Thoracic aorta (tissue), 2 donors: ENCODE data around the gene LGALS7. TPM values are rescaled to one million over a fixed set of nuclear protein-coding genes. Genes with fewer than 3 reads are reported as not detected.
"Not testable (repeated sequence)": the region's sequence is repeated elsewhere in the genome, so short reads cannot be mapped to it uniquely, and the experiment has no call there.

ENCODE experiments used
- ATAC-seq: fragments of 150-250 bp; one replicate; pipeline ENCODE4 v1.8.0; 2017; ENCODE audit warnings: low read depth; ENCODE audit not compliant: insufficient number of reproducible peaks, low FRiP score
- DNase-seq: peaks from one replicate; pipeline ENCODE4 v3.0.0-alpha.2; 2020; ENCODE audit warnings: low spot score
- H3K27ac ChIP-seq, 2 donors: fragments of 200-600 bp; sonication (generic); 1 replicate in 1 of 2; 2 replicates in 1 of 2; pipeline ENCODE4 v1.5.1; 2016; ENCODE audit warnings: mild to moderate bottlenecking in 2 of 2, moderate library complexity in 2 of 2
- H3K27me3 ChIP-seq: fragments of 200-600 bp; sonication (generic); replicated peaks from 2 replicates; pipeline ENCODE4 v1.6.0; 2016; ENCODE audit warnings: mild to moderate bottlenecking; ENCODE audit not compliant: insufficient read depth
- H3K36me3 ChIP-seq: fragments of 200-600 bp; sonication (generic); one replicate; pipeline ENCODE4 v1.5.1; 2016
- H3K4me1 ChIP-seq, 2 donors: fragments of 200-600 bp; sonication (generic); 1 replicate in 1 of 2; 2 replicates in 1 of 2; pipeline versions ENCODE4 v1.5.1 to v1.6.0; 2016; ENCODE audit warnings: low read depth in 2 of 2, mild to moderate bottlenecking in 1 of 2; ENCODE audit not compliant: control insufficient read depth in 1 of 2
- H3K4me3 ChIP-seq: fragments of 200-600 bp; sonication (generic); 2 replicates; pipeline ENCODE4 v1.5.1; 2016; ENCODE audit warnings: mild to moderate bottlenecking
- H3K9me3 ChIP-seq: fragments of 200-600 bp; sonication (generic); 2 replicates; pipeline ENCODE4 v1.5.1; 2016
- total RNA-seq, 2 donors: library from RNA; depleted of rRNA; stranded (reverse); fragments of >200 nt; gene quantifications; one replicate each; pipeline versions ENCODE4 v1.1.0 to v1.2.3, GENCODE V29; 2016
- TF ChIP-seq, protein P1 (sequence below): fragments of 200-600 bp; sonication (generic); IDR thresholded peaks from one replicate; pipeline ENCODE4 v1.5.1; 2019; ENCODE audit warnings: antibody characterized with exemption

The LGALS7 gene
- total RNA-seq, 2 donors from 2014 or later, result not detected

DNA sequence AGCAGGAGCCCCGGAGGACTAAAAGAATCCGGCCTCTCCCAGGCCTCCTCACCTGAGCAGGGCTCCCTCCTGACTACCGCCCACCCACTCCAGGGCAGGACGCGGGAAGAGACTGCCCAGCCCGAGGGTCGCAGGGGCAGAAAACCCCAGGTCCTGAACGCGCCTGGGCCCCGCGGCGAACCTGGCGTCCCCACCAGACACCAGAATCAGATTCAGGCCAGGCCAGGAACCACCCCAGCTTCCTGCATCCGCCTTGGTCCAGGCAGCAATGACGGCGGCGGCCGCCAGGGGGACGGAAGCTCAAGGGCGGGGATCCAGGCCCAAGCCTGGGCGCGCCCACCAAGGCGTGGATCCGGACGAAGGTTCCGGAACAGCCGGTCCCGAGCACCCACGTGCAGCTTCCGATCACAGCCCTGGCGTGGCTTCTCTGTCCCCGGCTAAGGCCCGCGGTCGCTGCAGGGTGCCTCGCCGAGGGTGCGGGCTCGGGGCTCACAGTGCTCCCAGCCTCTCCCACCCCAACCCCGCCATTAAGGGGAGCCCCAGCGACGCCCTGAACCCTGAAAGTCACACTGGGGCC is 3.6 kb downstream of the LGALS7 start:
- ATAC-seq, result peak; percentile 80
- DNase-seq, result peak; percentile 65
- Histone ChIP-seq H3K4me3 (peak overlapping the region; percentile 57), H3K9me3 (no peaks in the 10 kb centered on the region), H3K4me1 (no peaks in the 10 kb centered on the region), H3K27me3 (no peaks in the 10 kb centered on the region), H3K27ac (no peak overlapping the region), H3K36me3 (no peaks in the 10 kb centered on the region)
- TF ChIP-seq, protein P1, sequence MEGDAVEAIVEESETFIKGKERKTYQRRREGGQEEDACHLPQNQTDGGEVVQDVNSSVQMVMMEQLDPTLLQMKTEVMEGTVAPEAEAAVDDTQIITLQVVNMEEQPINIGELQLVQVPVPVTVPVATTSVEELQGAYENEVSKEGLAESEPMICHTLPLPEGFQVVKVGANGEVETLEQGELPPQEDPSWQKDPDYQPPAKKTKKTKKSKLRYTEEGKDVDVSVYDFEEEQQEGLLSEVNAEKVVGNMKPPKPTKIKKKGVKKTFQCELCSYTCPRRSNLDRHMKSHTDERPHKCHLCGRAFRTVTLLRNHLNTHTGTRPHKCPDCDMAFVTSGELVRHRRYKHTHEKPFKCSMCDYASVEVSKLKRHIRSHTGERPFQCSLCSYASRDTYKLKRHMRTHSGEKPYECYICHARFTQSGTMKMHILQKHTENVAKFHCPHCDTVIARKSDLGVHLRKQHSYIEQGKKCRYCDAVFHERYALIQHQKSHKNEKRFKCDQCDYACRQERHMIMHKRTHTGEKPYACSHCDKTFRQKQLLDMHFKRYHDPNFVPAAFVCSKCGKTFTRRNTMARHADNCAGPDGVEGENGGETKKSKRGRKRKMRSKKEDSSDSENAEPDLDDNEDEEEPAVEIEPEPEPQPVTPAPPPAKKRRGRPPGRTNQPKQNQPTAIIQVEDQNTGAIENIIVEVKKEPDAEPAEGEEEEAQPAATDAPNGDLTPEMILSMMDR, result peak; percentile 88

DNA sequence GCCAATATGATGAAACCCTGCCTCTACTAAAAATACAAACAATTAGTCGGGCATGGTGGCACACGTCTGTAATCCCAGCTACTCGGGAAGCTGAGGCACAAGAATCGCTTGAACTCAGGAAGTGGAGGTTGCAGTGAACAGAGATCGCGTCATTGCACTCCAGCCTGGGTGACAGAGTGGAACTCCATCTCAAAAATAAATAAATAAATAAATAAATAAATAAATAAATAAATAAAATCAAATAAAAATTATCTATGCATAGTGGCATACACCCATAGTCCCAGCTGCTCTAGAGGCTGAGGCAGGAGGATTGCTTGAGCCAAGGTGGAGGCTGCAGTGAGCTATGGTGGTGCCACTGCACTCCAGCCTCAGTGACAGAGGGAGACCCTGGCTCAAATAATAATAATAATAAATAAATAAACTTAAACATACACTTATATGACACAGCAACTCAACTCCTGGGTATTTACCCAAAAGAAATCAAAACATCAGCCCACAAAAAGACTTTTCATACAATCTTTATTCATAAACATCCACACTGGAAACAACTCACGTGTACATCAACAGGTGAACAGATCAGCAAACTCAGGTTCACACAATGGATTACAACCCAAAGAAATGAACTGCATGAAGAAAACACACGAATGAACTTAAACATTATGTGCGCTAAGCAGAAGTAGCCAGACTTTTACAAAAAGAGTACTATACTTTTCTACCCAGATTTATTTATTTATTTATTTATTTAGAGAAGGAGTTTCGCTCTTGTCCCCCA is 6.9 kb downstream of the LGALS7 start:
- Histone ChIP-seq H3K4me3 (no peak overlapping the region), H3K27ac (no peak overlapping the region), H3K27me3 (no peaks in the 10 kb centered on the region), H3K4me1 (no peaks in the 10 kb centered on the region), H3K9me3 (no peaks in the 10 kb centered on the region), H3K36me3 (no peaks in the 10 kb centered on the region)
- TF ChIP-seq, protein P1, result no peak
- no peak for DNase-seq
- ATAC-seq, result no peak

DNA sequence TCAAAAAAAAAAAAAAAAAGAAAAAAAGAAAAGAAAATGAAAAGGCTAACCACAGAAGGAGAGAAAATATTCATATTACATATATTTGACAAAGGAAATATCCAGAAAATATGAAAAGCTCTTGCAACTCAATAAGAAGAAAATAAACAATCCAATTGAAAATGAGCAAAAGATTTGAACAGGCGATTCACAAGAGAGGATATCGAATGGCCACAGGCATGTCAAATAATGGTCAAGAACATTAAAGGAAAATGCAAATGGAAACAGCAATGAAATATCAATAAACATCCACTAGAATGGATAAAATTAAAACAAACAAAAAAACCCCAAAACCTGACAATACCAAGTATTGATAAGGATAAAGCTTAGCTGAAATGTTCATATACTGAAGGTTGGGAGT is 8.1 kb downstream of the LGALS7 start:
- Histone ChIP-seq H3K9me3 (no peaks in the 10 kb centered on the region), H3K27me3 (no peaks in the 10 kb centered on the region), H3K4me3 (no peak overlapping the region), H3K36me3 (no peaks in the 10 kb centered on the region), H3K4me1 (no peaks in the 10 kb centered on the region), H3K27ac (no peak overlapping the region)
- DNase-seq (no peak), ATAC-seq (no peak)
- TF ChIP-seq, protein P1, result no peak

DNA sequence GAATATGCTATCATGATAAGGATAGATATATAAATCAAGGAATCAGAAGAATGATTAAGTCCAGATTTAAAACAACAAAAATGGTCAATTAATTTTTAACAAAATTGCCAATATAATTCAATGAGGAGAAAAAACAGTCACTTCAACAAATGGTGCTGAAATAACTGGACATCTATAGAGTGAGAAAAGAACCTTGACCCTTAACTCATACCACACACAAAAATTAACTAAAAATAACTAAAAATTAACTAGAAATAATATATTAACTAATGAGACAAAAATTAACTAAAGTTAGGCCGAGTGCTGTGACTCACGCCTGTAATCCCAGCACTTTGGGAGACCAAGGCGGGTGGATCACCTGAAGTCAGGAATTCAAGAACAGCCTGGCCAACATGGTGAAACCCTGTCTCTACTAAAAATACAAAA is 9.5 kb downstream of the LGALS7 start:
- TF ChIP-seq, protein P1, result no peak
- Histone ChIP-seq H3K9me3 (no peaks in the 10 kb centered on the region), H3K4me1 (no peaks in the 10 kb centered on the region), H3K27ac (no peak overlapping the region), H3K36me3 (no peaks in the 10 kb centered on the region), H3K4me3 (no peak overlapping the region), H3K27me3 (no peaks in the 10 kb centered on the region)
- ATAC-seq (no peak), DNase-seq (no peak)

DNA sequence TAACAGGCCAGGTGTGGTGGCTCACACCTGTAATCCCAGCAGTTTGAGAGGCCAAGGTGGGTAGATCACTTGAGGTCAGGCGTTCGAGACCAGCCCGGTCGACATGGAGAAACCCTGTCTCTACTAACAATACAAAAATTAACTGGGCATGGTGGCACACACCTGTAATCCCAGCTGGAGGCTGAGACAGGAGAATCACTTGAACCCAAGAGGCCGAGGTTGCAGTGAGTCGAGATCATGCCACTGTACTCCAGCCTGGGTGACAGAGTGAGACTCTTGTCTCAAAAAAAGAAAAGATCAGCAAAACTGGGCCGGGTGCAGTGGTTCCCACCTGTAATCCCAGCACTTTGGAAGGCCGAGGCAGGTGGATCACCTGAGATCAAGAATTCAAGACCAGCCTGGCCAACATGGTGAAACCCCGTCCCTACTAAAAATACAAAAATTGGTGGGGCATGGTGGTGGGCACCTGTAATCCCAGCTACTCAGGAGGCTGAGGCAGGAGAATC is 11.4 kb downstream of the LGALS7 start:
- DNase-seq, ATAC-seq, H3K27me3 ChIP-seq, H3K4me3 ChIP-seq, H3K27ac ChIP-seq, H3K4me1 ChIP-seq, H3K36me3 ChIP-seq, H3K9me3 ChIP-seq: not testable (repeated sequence)

DNA sequence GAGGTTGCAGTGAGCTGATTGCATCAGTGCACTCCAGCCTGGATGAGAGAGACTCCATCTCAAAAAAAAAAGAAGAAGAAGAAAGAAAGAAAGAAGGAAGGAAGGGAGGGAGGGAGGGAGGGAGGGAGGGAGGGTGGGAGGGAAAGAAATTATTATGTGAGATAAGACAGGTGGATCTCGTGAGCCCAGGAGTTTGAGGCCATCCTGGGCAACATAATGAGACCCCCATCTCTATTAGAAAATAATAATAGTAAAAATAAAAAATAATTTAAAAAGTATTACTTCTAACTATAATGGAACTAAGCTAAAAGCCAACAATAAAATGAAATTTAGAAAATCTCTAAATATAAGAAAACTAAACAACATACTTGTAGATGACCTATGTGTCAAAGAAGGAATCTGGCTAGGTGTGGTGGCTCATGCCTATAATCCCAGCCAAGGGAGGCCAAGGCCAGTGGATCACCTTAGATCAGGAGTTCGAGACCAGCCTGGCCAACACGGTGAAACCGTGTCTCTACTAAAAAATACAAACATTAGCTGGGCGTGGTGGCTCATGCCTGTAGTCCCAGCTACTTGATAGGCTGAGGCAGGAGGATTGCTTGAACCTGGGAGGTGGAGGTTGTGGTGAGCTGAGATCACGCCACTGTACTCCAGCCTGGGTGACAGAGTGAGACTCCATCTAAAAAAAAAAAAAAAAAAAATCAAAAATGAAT is 12.4 kb downstream of the LGALS7 start:
- not testable (repeated sequence) for H3K27me3 ChIP-seq, H3K27ac ChIP-seq, DNase-seq, H3K9me3 ChIP-seq, H3K4me1 ChIP-seq, H3K36me3 ChIP-seq, H3K4me3 ChIP-seq, ATAC-seq
